Gastroesophageal sphincter (tissue), 3 donors: ENCODE results near the gene CCL4.

Experiments
- POLR2A ChIP-seq, 2 donors: fragments of 450-650 bp; IDR thresholded peaks; one replicate each; pipeline ENCODE4 v1.6.1; 2017; ENCODE audit warnings: antibody characterized with exemption in 2 of 2, mild to moderate bottlenecking in 2 of 2, moderate library complexity in 1 of 2
- POLR2AphosphoS5 ChIP-seq: sonication (generic); formaldehyde crosslinking; IDR thresholded peaks from one replicate; pipeline ENCODE4 v1.6.1; 2017; ENCODE audit warnings: antibody characterized with exemption
- TF ChIP-seq, protein P1 (sequence below), 4 experiments: fragments of 200-600 bp in 2 of 4; fragments of 450-650 bp in 2 of 4; sonication (generic) in 1 of 4; IDR thresholded peaks; one replicate each; pipeline ENCODE4 v1.5.1; 2017 to 2019; ENCODE audit warnings: antibody characterized with exemption in 4 of 4, mild to moderate bottlenecking in 2 of 4, moderate library complexity in 2 of 4

DNA sequence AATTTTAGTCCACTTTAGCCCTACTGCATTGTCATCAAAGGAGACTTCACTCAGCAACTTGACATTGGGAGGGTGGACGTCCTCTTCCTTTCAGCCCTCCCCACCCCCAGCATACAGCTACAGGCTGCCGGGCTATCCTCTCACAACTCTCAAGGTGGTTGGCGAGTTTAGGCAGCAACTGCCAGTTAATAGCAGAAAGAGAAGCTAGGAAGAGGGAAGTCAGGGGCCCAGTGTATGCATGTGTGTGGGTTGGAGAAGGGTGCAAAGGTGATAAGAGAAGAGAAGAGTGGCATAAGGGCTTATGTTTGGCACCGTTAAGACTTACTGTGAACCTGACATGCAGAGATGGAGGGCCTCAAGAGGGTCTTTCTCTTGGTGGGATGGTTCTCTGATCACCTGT is 31.8 kb downstream of the CCL4 start:
- TF ChIP-seq, protein P1, sequence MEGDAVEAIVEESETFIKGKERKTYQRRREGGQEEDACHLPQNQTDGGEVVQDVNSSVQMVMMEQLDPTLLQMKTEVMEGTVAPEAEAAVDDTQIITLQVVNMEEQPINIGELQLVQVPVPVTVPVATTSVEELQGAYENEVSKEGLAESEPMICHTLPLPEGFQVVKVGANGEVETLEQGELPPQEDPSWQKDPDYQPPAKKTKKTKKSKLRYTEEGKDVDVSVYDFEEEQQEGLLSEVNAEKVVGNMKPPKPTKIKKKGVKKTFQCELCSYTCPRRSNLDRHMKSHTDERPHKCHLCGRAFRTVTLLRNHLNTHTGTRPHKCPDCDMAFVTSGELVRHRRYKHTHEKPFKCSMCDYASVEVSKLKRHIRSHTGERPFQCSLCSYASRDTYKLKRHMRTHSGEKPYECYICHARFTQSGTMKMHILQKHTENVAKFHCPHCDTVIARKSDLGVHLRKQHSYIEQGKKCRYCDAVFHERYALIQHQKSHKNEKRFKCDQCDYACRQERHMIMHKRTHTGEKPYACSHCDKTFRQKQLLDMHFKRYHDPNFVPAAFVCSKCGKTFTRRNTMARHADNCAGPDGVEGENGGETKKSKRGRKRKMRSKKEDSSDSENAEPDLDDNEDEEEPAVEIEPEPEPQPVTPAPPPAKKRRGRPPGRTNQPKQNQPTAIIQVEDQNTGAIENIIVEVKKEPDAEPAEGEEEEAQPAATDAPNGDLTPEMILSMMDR (IDR thresholded peaks at IDR 0.05): no peak
- TF ChIP-seq POLR2AphosphoS5 (no peak), POLR2A (IDR thresholded peaks at IDR 0.05) (no peak)
